ENCODE measurements around the gene CCDC90B.
"Not testable (repeated sequence)": the region's sequence is repeated elsewhere in the genome, so short reads cannot be mapped to it uniquely, and the experiment has no call there.

Gene CCDC90B

GRCh38 chr11:83285771-83286528 is at the start of gene CCDC90B:
TSS of gene CCDC90B (minus strand) at chr11:83286367. CDS start at chr11:83285972, 395 bp downstream.
- peak; percentile 89 for DNase-seq

- no peak for DNase-seq
Observed at GRCh38 chr11:83335446-83336070, 49.4 kb upstream of the CCDC90B start.

- DNase-seq: no peak
Observed at GRCh38 chr11:83330303-83330702, 44.1 kb upstream of the CCDC90B start.

GRCh38 chr11:83326326-83326725 is 40.2 kb upstream of the CCDC90B start:
- DNase-seq: no peak

- DNase-seq: no peak
Observed at GRCh38 chr11:83319346-83319745, 33.2 kb upstream of the CCDC90B start.

- no peak for DNase-seq
Observed at GRCh38 chr11:83318931-83319330, 32.8 kb upstream of the CCDC90B start.

GRCh38 chr11:83317757-83318690 is 31.9 kb upstream of the CCDC90B start:
- DNase-seq: no peak

GRCh38 chr11:83316897-83317268 is 30.7 kb upstream of the CCDC90B start:
- DNase-seq: not testable (repeated sequence)

GRCh38 chr11:83316143-83316896 is 30.2 kb upstream of the CCDC90B start:
- not testable (repeated sequence) for DNase-seq

GRCh38 chr11:83312430-83312829 is 26.3 kb upstream of the CCDC90B start:
- no peak for DNase-seq

GRCh38 chr11:83311701-83312100 is 25.5 kb upstream of the CCDC90B start:
- no peak for DNase-seq

- DNase-seq: no peak
Observed at GRCh38 chr11:83310718-83311117, 24.6 kb upstream of the CCDC90B start.

GRCh38 chr11:83308536-83308935 is 22.4 kb upstream of the CCDC90B start:
- DNase-seq: not testable (repeated sequence)

GRCh38 chr11:83306200-83307080 is 20.3 kb upstream of the CCDC90B start:
- no peak for DNase-seq

GRCh38 chr11:83303316-83303715 is 17.1 kb upstream of the CCDC90B start:
- no peak for DNase-seq

GRCh38 chr11:83302151-83302550 is 16.0 kb upstream of the CCDC90B start:
- DNase-seq: no peak

GRCh38 chr11:83299681-83300080 is 13.5 kb upstream of the CCDC90B start:
- DNase-seq: no peak

GRCh38 chr11:83294208-83294607 is 8.0 kb upstream of the CCDC90B start:
- DNase-seq: no peak

- no peak for DNase-seq
Observed at GRCh38 chr11:83293457-83293774, 7.2 kb upstream of the CCDC90B start.

- no peak for DNase-seq
Observed at GRCh38 chr11:83292709-83293456, 6.7 kb upstream of the CCDC90B start.

GRCh38 chr11:83287631-83288030 is 1.5 kb upstream of the CCDC90B start:
- DNase-seq: no peak
